Naive thymus-derived CD4-positive, alpha-beta T cell (primary cell): ENCODE results near the gene LMCD1. TPM values are rescaled to one million over a fixed set of nuclear protein-coding genes. Genes with fewer than 3 reads are reported as not detected.

Experiments used
- ATAC-seq: fragments of 150-1000 bp; cut with Tn5 transposase; 2 replicates; pipeline ENCODE4 v1.10.0; 2021; ENCODE audit warnings: mild to moderate bottlenecking, moderate library complexity
- CTCF ChIA-PET: fragments of 350-600 bp; sonication (Branson Sonifier 250); formaldehyde crosslinking; loops from one replicate; lab custom pipeline; 2021; ENCODE audit warnings: antibody characterized with exemption; lab: Charles Lee
- POLR2A ChIA-PET: fragments of 350-600 bp; sonication (Branson Sonifier 250); formaldehyde crosslinking; loops from one replicate; lab custom pipeline; 2021; ENCODE audit warnings: antibody characterized with exemption, inconsistent platforms; lab: Charles Lee
- DNase-seq, 9 donors: peaks; one replicate each; pipeline versions ENCODE4 v3.0.0 to v3.0.0-alpha.2; 2020 to 2022; ENCODE audit warnings: mixed read lengths in 1 of 9
- H3K27ac ChIP-seq: one replicate; pipeline ENCODE4 v1.7.0; 2013; ENCODE audit warnings: mild to moderate bottlenecking, low read depth, low read length, moderate library complexity
- H3K27me3 ChIP-seq, 2 donors: one replicate each; pipeline ENCODE4 v1.7.0; 2013; ENCODE audit warnings: low read length in 2 of 2, mild to moderate bottlenecking in 2 of 2, moderate library complexity in 2 of 2; ENCODE audit not compliant: control insufficient read depth in 2 of 2, insufficient read depth in 2 of 2
- H3K36me3 ChIP-seq, 3 experiments: 1 replicate in 2 of 3; 2 replicates in 1 of 3; pipeline ENCODE4 v1.7.0; 2013; ENCODE audit warnings: low read length in 3 of 3, mild to moderate bottlenecking in 3 of 3, moderate library complexity in 1 of 3; ENCODE audit not compliant: insufficient read depth in 3 of 3, control insufficient read depth in 2 of 3
- H3K4me1 ChIP-seq, 2 donors: one replicate each; pipeline ENCODE4 v1.7.0; 2013; ENCODE audit warnings: low read length in 2 of 2, mild to moderate bottlenecking in 2 of 2, moderate library complexity in 1 of 2; ENCODE audit not compliant: control insufficient read depth in 2 of 2, insufficient read depth in 2 of 2
- H3K4me3 ChIP-seq: 2 replicates; pipeline ENCODE4 v1.7.0; 2013; ENCODE audit warnings: mild to moderate bottlenecking, low read length
- H3K9me3 ChIP-seq, 3 experiments: 1 replicate in 2 of 3; 2 replicates in 1 of 3; pipeline ENCODE4 v1.7.0; 2013; ENCODE audit warnings: low read length in 3 of 3; ENCODE audit not compliant: control insufficient read depth in 2 of 3
- H3K27ac Mint-ChIP-seq, 9 donors: one replicate each; pipeline ENCODE4 v1.8.0; 2020 to 2022; ENCODE audit warnings: mixed read lengths in 9 of 9, mild to moderate bottlenecking in 8 of 9, moderate library complexity in 5 of 9, inconsistent platforms in 2 of 9
- H3K27me3 Mint-ChIP-seq, 5 donors: one replicate each; pipeline ENCODE4 v1.8.0; 2021 to 2022; ENCODE audit warnings: mixed read lengths in 5 of 5, mild to moderate bottlenecking in 1 of 5
- H3K36me3 Mint-ChIP-seq, 5 donors: one replicate each; pipeline ENCODE4 v1.8.0; 2020 to 2022; ENCODE audit warnings: mixed read lengths in 5 of 5, mild to moderate bottlenecking in 3 of 5, inconsistent platforms in 1 of 5
- H3K4me1 Mint-ChIP-seq, 7 donors: one replicate each; pipeline ENCODE4 v1.8.0; 2020 to 2022; ENCODE audit warnings: mixed read lengths in 7 of 7, mild to moderate bottlenecking in 3 of 7, inconsistent platforms in 1 of 7
- H3K4me3 Mint-ChIP-seq, 10 donors: one replicate each; pipeline ENCODE4 v1.8.0; 2020 to 2022; ENCODE audit warnings: mild to moderate bottlenecking in 10 of 10, mixed read lengths in 10 of 10, moderate library complexity in 6 of 10, inconsistent platforms in 2 of 10
- H3K9me3 Mint-ChIP-seq, 11 donors: one replicate each; pipeline ENCODE4 v1.8.0; 2020 to 2022; ENCODE audit warnings: mixed read lengths in 11 of 11, mild to moderate bottlenecking in 4 of 11, inconsistent platforms in 1 of 11, moderate library complexity in 1 of 11
- intact Hi-C, 2 donors: fragments of 100-400 bp; cut with micrococcal nuclease; formaldehyde crosslinking; loops; one replicate each; pipeline ENCODE4 v1.15.1; 2023
- polyA plus RNA-seq, 2 donors: library from polyadenylated mRNA; unstranded; fragments of 300-500 nt; fragmentation: Illumina TruSeq; gene quantifications; one replicate each; pipeline ENCODE4 v1.2.3, GENCODE V29; 2021
- total RNA-seq, 6 experiments: library from RNA in 5 of 6; stranded (reverse) in 5 of 6; gene quantifications; 1 replicate in 5 of 6; 2 replicates in 1 of 6; pipeline ENCODE4 v1.2.3 and lab custom pipeline; 2021 to 2026

Gene LMCD1
- total and polyA plus RNA-seq, 7 experiments from 2014 or later: 0.56 TPM; not detected in 6

DNA sequence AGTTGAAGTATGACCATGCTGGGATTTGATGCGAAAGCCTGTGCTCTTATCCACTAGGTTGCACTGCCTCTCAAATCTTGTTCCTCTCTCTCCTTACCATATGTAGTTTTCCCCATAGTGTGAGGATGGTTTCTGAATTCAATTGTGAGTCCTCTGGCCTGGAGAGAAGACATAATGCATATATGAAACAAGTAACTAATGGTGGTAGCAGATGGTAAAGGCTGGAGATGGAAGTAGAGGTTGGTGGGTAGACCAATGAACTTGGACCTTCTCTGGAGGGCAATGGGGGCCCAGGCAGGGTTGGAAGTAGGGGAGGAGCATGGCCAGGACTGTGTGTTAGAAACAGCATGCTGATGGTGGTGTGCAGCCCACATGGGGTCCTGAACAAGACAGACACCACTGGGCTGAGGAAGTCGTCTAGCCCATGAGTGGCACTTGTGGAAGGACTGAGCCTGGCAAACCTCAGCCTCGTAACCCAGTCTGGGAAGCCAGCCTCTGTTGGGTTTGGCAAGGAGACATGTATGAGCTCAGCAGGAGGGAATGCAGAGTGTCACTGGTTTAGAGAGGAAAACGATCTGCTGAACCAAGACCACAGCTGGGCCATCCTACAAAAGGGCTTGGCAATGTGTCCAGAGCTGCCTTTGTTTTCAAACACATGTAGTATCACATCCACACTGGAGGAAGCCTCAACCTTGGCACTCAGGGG, 18.5 kb upstream of the LMCD1 start:
- H3K4me3 Mint-ChIP-seq: no peak overlapping the region
- H3K4me3 ChIP-seq: no peak overlapping the region
- H3K36me3 Mint-ChIP-seq: peaks cover 0 to 3% (median 0%) of the 10 kb centered on the region in 5 donors
- intact Hi-C loops: no loop called here
- H3K27ac Mint-ChIP-seq: no peak overlapping the region
- H3K4me1 ChIP-seq: no peaks in the 10 kb centered on the region
- no peaks in the 10 kb centered on the region for H3K36me3 ChIP-seq
- H3K27ac ChIP-seq: no peak overlapping the region
- no peaks in the 10 kb centered on the region for H3K4me1 Mint-ChIP-seq
- H3K9me3 Mint-ChIP-seq: peaks cover 0 to 2% (median 0%) of the 10 kb centered on the region in 11 donors
- ChIA-PET POLR2A (no interaction called here), CTCF (no interaction called here)
- H3K27me3 ChIP-seq: no peaks in the 10 kb centered on the region
- DNase-seq (no peak), ATAC-seq (no peak)
- H3K27me3 Mint-ChIP-seq: no peaks in the 10 kb centered on the region
- H3K9me3 ChIP-seq: no peaks in the 10 kb centered on the region

DNA sequence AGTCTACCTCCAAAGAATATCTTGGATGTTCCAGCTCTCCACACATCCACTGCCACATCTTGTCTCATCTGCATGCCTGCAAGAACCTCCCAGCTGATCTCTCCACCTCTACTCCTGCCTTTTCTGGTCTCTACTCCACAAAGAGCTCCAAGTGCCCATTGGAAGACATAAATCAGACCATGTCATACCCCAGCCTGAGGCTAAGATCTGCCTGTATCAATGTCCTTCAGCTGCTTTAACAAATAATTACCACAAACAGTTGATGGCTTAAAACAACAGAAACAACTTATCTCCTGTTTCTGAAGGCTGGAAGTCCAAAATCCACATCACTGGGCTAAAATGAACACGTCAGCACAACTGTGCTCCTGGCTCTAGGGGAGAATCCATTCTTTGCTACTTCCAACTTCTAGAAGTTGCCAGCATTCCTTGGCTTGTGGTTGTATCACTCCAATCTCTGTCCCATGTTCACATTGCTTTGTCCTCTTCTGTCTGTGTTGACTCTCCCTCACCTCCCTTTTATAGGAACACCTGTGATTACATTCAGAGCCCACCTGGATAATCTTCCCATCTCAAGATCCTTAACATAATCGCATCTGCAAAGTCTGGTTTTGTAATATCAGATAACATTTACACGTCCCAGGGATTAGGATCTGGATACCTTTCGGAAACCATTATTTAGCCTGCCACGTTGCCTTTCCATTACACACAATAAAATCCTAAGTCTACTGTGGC, 17.0 kb upstream of the LMCD1 start:
- ATAC-seq (no peak), DNase-seq (no peak)
- ChIA-PET POLR2A (no interaction called here), CTCF (no interaction called here)
- Mint-ChIP-seq H3K27me3 (no peaks in the 10 kb centered on the region), H3K27ac (no peak overlapping the region), H3K4me1 (peaks cover 0 to under 1% (median 0%) of the 10 kb centered on the region in 7 donors), H3K36me3 (peaks cover 0 to 3% (median 0%) of the 10 kb centered on the region in 5 donors), H3K4me3 (no peak overlapping the region), H3K9me3 (peaks cover 0 to 2% (median 0%) of the 10 kb centered on the region in 11 donors)
- Histone ChIP-seq H3K27me3 (no peaks in the 10 kb centered on the region), H3K36me3 (no peaks in the 10 kb centered on the region), H3K9me3 (no peaks in the 10 kb centered on the region), H3K27ac (no peak overlapping the region), H3K4me1 (no peaks in the 10 kb centered on the region), H3K4me3 (no peak overlapping the region)
- intact Hi-C loops: no loop called here

- Histone ChIP-seq H3K27me3 (no peaks in the 10 kb centered on the region), H3K4me1 (no peaks in the 10 kb centered on the region), H3K4me3 (no peak overlapping the region), H3K27ac (no peak overlapping the region), H3K36me3 (no peaks in the 10 kb centered on the region), H3K9me3 (no peaks in the 10 kb centered on the region)
- Mint-ChIP-seq H3K4me3 (no peak overlapping the region), H3K9me3 (peaks cover 0 to 2% (median 0%) of the 10 kb centered on the region in 11 donors), H3K27ac (no peak overlapping the region), H3K4me1 (peaks cover 0 to 2% (median 0%) of the 10 kb centered on the region in 7 donors), H3K36me3 (peaks cover 0 to 3% (median 0%) of the 10 kb centered on the region in 5 donors), H3K27me3 (no peaks in the 10 kb centered on the region)
- ChIA-PET CTCF (no interaction called here), POLR2A (no interaction called here)
- no peak for ATAC-seq
- DNase-seq: no peak
- intact Hi-C loops: no loop called here
Measured at GRCh38 chr3:8485141-8485870, 16.3 kb upstream of the LMCD1 start.

GRCh38 chr3:8485943-8486342, 15.7 kb upstream of the LMCD1 start:
- Histone ChIP-seq H3K36me3 (no peaks in the 10 kb centered on the region), H3K27ac (no peak overlapping the region), H3K27me3 (no peaks in the 10 kb centered on the region), H3K9me3 (no peaks in the 10 kb centered on the region), H3K4me1 (no peaks in the 10 kb centered on the region), H3K4me3 (no peak overlapping the region)
- DNase-seq (no peak), ATAC-seq (no peak)
- POLR2A ChIA-PET: no interaction called here
- intact Hi-C loops: no loop called here
- H3K27ac Mint-ChIP-seq: no peak overlapping the region
- peaks cover 0 to 2% (median 0%) of the 10 kb centered on the region in 7 donors for H3K4me1 Mint-ChIP-seq
- CTCF ChIA-PET: no interaction called here
- H3K4me3 Mint-ChIP-seq: no peak overlapping the region
- H3K27me3 Mint-ChIP-seq: peaks cover 0 to 1% (median 0%) of the 10 kb centered on the region in 5 donors
- peaks cover 0 to 2% (median 0%) of the 10 kb centered on the region in 11 donors for H3K9me3 Mint-ChIP-seq
- H3K36me3 Mint-ChIP-seq: peaks cover 0 to 3% (median 0%) of the 10 kb centered on the region in 5 donors

- Mint-ChIP-seq H3K27me3 (peaks cover 0 to 5% (median 0%) of the 10 kb centered on the region in 5 donors), H3K9me3 (peaks cover 0 to 2% (median 0%) of the 10 kb centered on the region in 11 donors), H3K36me3 (peaks cover 0 to 3% (median 0%) of the 10 kb centered on the region in 5 donors), H3K27ac (no peak overlapping the region), H3K4me3 (no peak overlapping the region), H3K4me1 (peaks cover 0 to 2% (median 0%) of the 10 kb centered on the region in 7 donors)
- no peaks in the 10 kb centered on the region for H3K36me3 ChIP-seq
- H3K9me3 ChIP-seq: no peaks in the 10 kb centered on the region
- H3K27ac ChIP-seq: no peak overlapping the region
- H3K27me3 ChIP-seq: no peaks in the 10 kb centered on the region
- CTCF ChIA-PET: no interaction called here
- DNase-seq (no peak), ATAC-seq (no peak)
- no peak overlapping the region for H3K4me3 ChIP-seq
- H3K4me1 ChIP-seq: no peaks in the 10 kb centered on the region
- intact Hi-C loops: no loop called here
- POLR2A ChIA-PET: no interaction called here
Measured at GRCh38 chr3:8486434-8486833, 15.2 kb upstream of the LMCD1 start.

GRCh38 chr3:8486936-8487335, 14.7 kb upstream of the LMCD1 start:
- ChIA-PET CTCF (no interaction called here), POLR2A (no interaction called here)
- H3K9me3 ChIP-seq: no peaks in the 10 kb centered on the region
- no peak overlapping the region for H3K4me3 ChIP-seq
- peaks cover 0 to 3% (median 0%) of the 10 kb centered on the region in 11 donors for H3K9me3 Mint-ChIP-seq
- DNase-seq (no peak), ATAC-seq (no peak)
- no peak overlapping the region for H3K27ac ChIP-seq
- H3K4me1 ChIP-seq: no peaks in the 10 kb centered on the region
- H3K4me3 Mint-ChIP-seq: no peak overlapping the region
- H3K4me1 Mint-ChIP-seq: peaks cover 0 to 6% (median 0%) of the 10 kb centered on the region in 7 donors
- H3K36me3 Mint-ChIP-seq: peaks cover 0 to 3% (median 0%) of the 10 kb centered on the region in 5 donors
- no peaks in the 10 kb centered on the region for H3K36me3 ChIP-seq
- H3K27me3 Mint-ChIP-seq: peaks cover 0 to 7% (median 5%) of the 10 kb centered on the region in 5 donors
- H3K27me3 ChIP-seq: no peaks in the 10 kb centered on the region
- H3K27ac Mint-ChIP-seq: no peak overlapping the region
- intact Hi-C loops: no loop called here
